HepG2 (cell line): ENCODE results near the gene TUT4. TPM values are rescaled to one million over a fixed set of nuclear protein-coding genes. Genes with fewer than 3 reads are reported as not detected.

Source experiments
- ADNP ChIP-seq: sonication (generic); formaldehyde crosslinking; IDR thresholded peaks from 2 replicates; pipeline ENCODE4 v1.4.0; 2020; ENCODE audit warnings: missing genetic modification reagents
- CSRNP1 ChIP-seq: sonication (generic); formaldehyde crosslinking; IDR thresholded peaks from 2 replicates; pipeline ENCODE4 v1.8.1; 2023; ENCODE audit warnings: mild to moderate bottlenecking, missing genetic modification reagents
- GABPA ChIP-seq, 2 experiments: IDR thresholded peaks; 2 replicates each; pipeline ENCODE4 v1.6.1; 2011 to 2016; ENCODE audit warnings: low read depth in 2 of 2, low read length in 1 of 2, missing biosample characterization in 1 of 2, missing genetic modification characterization in 1 of 2
- GATAD2A ChIP-seq: IDR thresholded peaks from 2 replicates; pipeline ENCODE4 v1.6.1; 2016
- SIX1 ChIP-seq: sonication (generic); formaldehyde crosslinking; IDR thresholded peaks from 2 replicates; pipeline ENCODE4 v1.4.0; 2020; ENCODE audit warnings: missing genetic modification reagents, borderline replicate concordance
- SP1 ChIP-seq, 2 experiments: fragments of 450-650 bp in 1 of 2; sonication (generic) in 1 of 2; formaldehyde crosslinking in 1 of 2; IDR thresholded peaks; 2 replicates each; pipeline versions ENCODE4 v1.4.0 to v1.6.1; 2016 to 2020; ENCODE audit warnings: missing genetic modification reagents in 1 of 2
- TARDBP ChIP-seq: sonication (generic); formaldehyde crosslinking; IDR thresholded peaks from 2 replicates; pipeline ENCODE4 v1.8.0; 2022; ENCODE audit warnings: mild to moderate bottlenecking, missing genetic modification reagents
- THAP11 ChIP-seq: IDR thresholded peaks from 2 replicates; pipeline ENCODE4 v1.6.1; 2016; ENCODE audit warnings: missing biosample characterization, missing genetic modification reagents
- U2AF1 ChIP-seq: fragments of 200-400 bp; formaldehyde crosslinking; optimal IDR thresholded peaks from 2 replicates; pipeline ENCODE3; 2017; ENCODE audit warnings: mild to moderate bottlenecking, low read depth, low read length
- ZBTB14 ChIP-seq: sonication (generic); formaldehyde crosslinking; IDR thresholded peaks from 2 replicates; pipeline ENCODE4 v1.4.0; 2020; ENCODE audit warnings: missing genetic modification reagents
- ZBTB38 ChIP-seq: sonication (generic); formaldehyde crosslinking; IDR thresholded peaks from 2 replicates; pipeline ENCODE4 v1.5.1; 2020; ENCODE audit warnings: mild to moderate bottlenecking, missing genetic modification reagents
- ZGPAT ChIP-seq: IDR thresholded peaks from 2 replicates; pipeline ENCODE4 v1.6.1; 2016; ENCODE audit warnings: mild to moderate bottlenecking
- ZNF543 ChIP-seq: sonication (generic); formaldehyde crosslinking; IDR thresholded peaks from 2 replicates; pipeline ENCODE4 v1.4.0; 2020; ENCODE audit warnings: mild to moderate bottlenecking, missing genetic modification reagents
- ZNF605 ChIP-seq: sonication (generic); formaldehyde crosslinking; IDR thresholded peaks from 2 replicates; pipeline ENCODE4 v1.8.0; 2022; ENCODE audit warnings: mild to moderate bottlenecking, missing genetic modification reagents
- ZNF674 ChIP-seq: sonication (generic); formaldehyde crosslinking; IDR thresholded peaks from 2 replicates; pipeline ENCODE4 v1.5.0; 2020; ENCODE audit warnings: low read depth, mild to moderate bottlenecking, missing genetic modification reagents
- ZNF704 ChIP-seq: sonication (generic); formaldehyde crosslinking; IDR thresholded peaks from 2 replicates; pipeline ENCODE4 v1.8.1; 2023; ENCODE audit warnings: mild to moderate bottlenecking, inconsistent platforms, moderate library complexity, missing genetic modification reagents, borderline replicate concordance
- ZNF710 ChIP-seq: sonication (generic); formaldehyde crosslinking; IDR thresholded peaks from 2 replicates; pipeline ENCODE4 v1.5.0; 2020; ENCODE audit warnings: mild to moderate bottlenecking, missing genetic modification reagents, borderline replicate concordance
- ZNF816 ChIP-seq: sonication (generic); formaldehyde crosslinking; IDR thresholded peaks from 2 replicates; pipeline ENCODE4 v1.8.0; 2022; ENCODE audit warnings: missing genetic modification reagents, mild to moderate bottlenecking, borderline replicate concordance
- polyA plus RNA-seq, 8 experiments: library from polyadenylated mRNA; depleted of rRNA in 3 of 8; stranded (reverse) in 7 of 8; unstranded in 1 of 8; fragments of >200 nt; fragmentation: Illumina TruSeq in 4 of 8; extraction: Trizol in 4 of 8; gene quantifications; 2 replicates each; pipeline versions ENCODE4 v1.2.1 to v1.2.3, GENCODE V29; 2011 to 2016; ENCODE audit warnings: low read depth in 4 of 8, missing spikeins in 1 of 8, mixed read lengths in 1 of 8; ENCODE audit not compliant: insufficient read depth in 1 of 8
- total RNA-seq, 5 experiments: library from RNA; depleted of rRNA; stranded (reverse); fragments of >200 nt; fragmentation: Illumina TruSeq; extraction: Trizol; gene quantifications; 2 replicates each; pipeline ENCODE4 v1.2.3, GENCODE V29; 2016; ENCODE audit warnings: low read depth in 1 of 5
- TF ChIP-seq, protein P1 (sequence below): sonication (generic); formaldehyde crosslinking; IDR thresholded peaks from 2 replicates; pipeline ENCODE4 v1.5.0; 2020; ENCODE audit warnings: missing genetic modification reagents, mild to moderate bottlenecking, borderline replicate concordance

The TUT4 gene
- total and polyA plus RNA-seq, 2 of the 13 experiments (the other 11 are each of a cell fraction or from before 2014, with no cell fraction given): 44.7 to 53.5 TPM

GRCh38 chr1:52553362-52554266 is 722 bp upstream of the TUT4 start (continued):
- TF ChIP-seq ZNF543 (CRISPR knock-in tag) (peak; percentile 63; the same call in 1 of the 2 replicates), ZNF816 (no peak), TARDBP (CRISPR knock-in tag) (peak; percentile 58; the same call in 1 of the 2 replicates), ZNF674 (CRISPR knock-in tag) (no peak), THAP11 (CRISPR knock-in tag) (no peak), CSRNP1 (CRISPR knock-in tag) (no peak), SP1 (IDR thresholded peaks at IDR 0.05) (no peak), SP1 (CRISPR knock-in tag; IDR thresholded peaks at IDR 0.05) (0 out of 2 replicates have a peak, but pooled peaks have one; percentile 52), ZGPAT (CRISPR knock-in tag) (peak; percentile 48), ADNP (CRISPR knock-in tag) (no peak), U2AF1 (no peak), ZBTB38 (CRISPR knock-in tag) (peak; percentile 10; the same call in 1 of the 2 replicates), ZBTB14 (CRISPR knock-in tag) (no peak), SIX1 (CRISPR knock-in tag) (no peak), ZNF710 (CRISPR knock-in tag) (no peak), ZNF605 (CRISPR knock-in tag) (peak; percentile 83), GABPA (IDR thresholded peaks at IDR 0.05; ENCODE audit: low read depth, low read length) (no peak), GABPA (CRISPR knock-in tag; IDR thresholded peaks at IDR 0.05; ENCODE audit: low read depth) (no peak; the same call in 1 of the 2 replicates), ZNF704 (CRISPR knock-in tag) (0 out of 2 replicates have a peak, but pooled peaks have one; percentile 66), GATAD2A (peak; percentile 50; the same call in 1 of the 2 replicates)
- TF ChIP-seq, protein P1, sequence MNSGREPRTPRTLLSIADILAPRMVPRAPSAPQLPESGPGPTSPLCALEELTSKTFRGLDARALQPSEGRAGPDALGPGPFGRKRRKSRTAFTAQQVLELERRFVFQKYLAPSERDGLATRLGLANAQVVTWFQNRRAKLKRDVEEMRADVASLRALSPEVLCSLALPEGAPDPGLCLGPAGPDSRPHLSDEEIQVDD (CRISPR knock-in tag): no peak
